GM18868 (cell line): ENCODE data around the gene C19orf44.
A peak's percentile ranks its signal among the peaks of the same experiment; 100 is the strongest.
"Not testable (repeated sequence)": the region's sequence is repeated elsewhere in the genome, so short reads cannot be mapped to it uniquely, and the experiment has no call there.

Experiments
- ATAC-seq: cut with Tn5 transposase; IDR thresholded peaks from one replicate; pipeline ENCODE4 v1.9.1; 2021; ENCODE audit warnings: mild to moderate bottlenecking, moderate library complexity; ENCODE audit not compliant: unreplicated experiment

C19orf44 gene

GRCh38 chr19:16532440-16533234 is 36.4 kb downstream of the C19orf44 start:
- no peak for ATAC-seq

- no peak for ATAC-seq
These were observed 39.2 kb downstream of the C19orf44 start for GRCh38 chr19:16535381-16535780.

- no peak for ATAC-seq
These were observed 39.9 kb downstream of the C19orf44 start for GRCh38 chr19:16536130-16536529.

GRCh38 chr19:16537111-16537510 is 40.9 kb downstream of the C19orf44 start:
- ATAC-seq, result no peak

GRCh38 chr19:16540948-16541347 is 44.8 kb downstream of the C19orf44 start:
- ATAC-seq, result no peak

GRCh38 chr19:16541526-16542044 is 45.4 kb downstream of the C19orf44 start:
- ATAC-seq, result no peak

GRCh38 chr19:16542045-16542909 is 46.1 kb downstream of the C19orf44 start, which contains the start of gene CHERP:
TSS of gene CHERP (minus strand) at chr19:16542437. CDS start at chr19:16542378, 59 bp downstream.
- peak; percentile 73 for ATAC-seq

- ATAC-seq, result no peak
These were observed 46.8 kb downstream of the C19orf44 start for GRCh38 chr19:16542910-16543472.

GRCh38 chr19:16543734-16544133 is 47.5 kb downstream of the C19orf44 start:
- ATAC-seq, result not testable (repeated sequence)

- no peak for ATAC-seq
These were observed 48.5 kb downstream of the C19orf44 start for GRCh38 chr19:16544473-16545231.

GRCh38 chr19:16548956-16549355 is 52.8 kb downstream of the C19orf44 start:
- ATAC-seq, result no peak

- ATAC-seq, result not testable (repeated sequence)
These were observed 55.7 kb downstream of the C19orf44 start for GRCh38 chr19:16551902-16552301.

- no peak for ATAC-seq
These were observed 58.6 kb downstream of the C19orf44 start for GRCh38 chr19:16554776-16555175.

- no peak for ATAC-seq
These were observed 63.6 kb downstream of the C19orf44 start for GRCh38 chr19:16559780-16560276.

- no peak for ATAC-seq
These were observed 65.2 kb downstream of the C19orf44 start for GRCh38 chr19:16561382-16561781.

- no peak for ATAC-seq
These were observed 66.4 kb downstream of the C19orf44 start for GRCh38 chr19:16562608-16563025.

- no peak for ATAC-seq
These were observed 68.6 kb downstream of the C19orf44 start for GRCh38 chr19:16564842-16565241.

- no peak for ATAC-seq
These were observed 70.0 kb downstream of the C19orf44 start for GRCh38 chr19:16566161-16566560.

GRCh38 chr19:16566702-16567101 is 70.5 kb downstream of the C19orf44 start:
- no peak for ATAC-seq

- ATAC-seq, result no peak
These were observed 73.6 kb downstream of the C19orf44 start for GRCh38 chr19:16569609-16570320.
